Measurements from ENCODE around the gene OR2V1.

OR2V1 gene

DNA sequence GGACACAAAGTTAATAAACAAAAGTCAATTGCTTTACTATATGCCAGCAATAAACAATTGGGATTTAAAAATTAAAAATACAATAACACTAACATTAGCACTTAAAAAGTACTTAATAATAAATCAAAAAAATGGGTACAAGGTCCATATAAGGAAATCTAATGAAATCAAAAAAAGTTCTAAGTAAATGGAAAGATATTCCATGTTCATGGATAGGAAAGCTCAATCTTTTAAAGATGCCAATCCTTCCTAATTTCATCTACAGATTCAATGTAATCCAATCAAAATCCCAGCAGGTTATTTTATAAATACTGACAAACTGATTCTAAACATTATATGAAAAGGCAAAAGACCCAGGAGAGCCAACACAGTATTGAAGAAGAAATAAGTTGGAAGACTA lies 49.0 kb downstream of the OR2V1 start:
- no peak for DNase-seq (ENCODE audit: low read depth, low spot score)
- Histone ChIP-seq H3K36me3 (ENCODE audit: insufficient read depth, low read length) (no peaks in the 10 kb centered on the region), H3K9me3 (ENCODE audit: low read depth, low read length) (no peaks in the 10 kb centered on the region), H3K27ac (no peak overlapping the region), H3K9ac (ENCODE audit: insufficient read length) (no peak overlapping the region), H3K4me3 (no peak overlapping the region)
- no peak for TF ChIP-seq POLR2AphosphoS5 (IDR thresholded peaks at IDR 0.05; ENCODE audit: borderline replicate concordance, low read depth, low read length)
- TF ChIP-seq FOXP2 (optimal IDR thresholded peaks at IDR 0.05; ENCODE audit: control extremely low read depth, extremely low read length, insufficient read depth), result no peak
- TF ChIP-seq EZH2 (IDR thresholded peaks at IDR 0.05), result no peak

DNA sequence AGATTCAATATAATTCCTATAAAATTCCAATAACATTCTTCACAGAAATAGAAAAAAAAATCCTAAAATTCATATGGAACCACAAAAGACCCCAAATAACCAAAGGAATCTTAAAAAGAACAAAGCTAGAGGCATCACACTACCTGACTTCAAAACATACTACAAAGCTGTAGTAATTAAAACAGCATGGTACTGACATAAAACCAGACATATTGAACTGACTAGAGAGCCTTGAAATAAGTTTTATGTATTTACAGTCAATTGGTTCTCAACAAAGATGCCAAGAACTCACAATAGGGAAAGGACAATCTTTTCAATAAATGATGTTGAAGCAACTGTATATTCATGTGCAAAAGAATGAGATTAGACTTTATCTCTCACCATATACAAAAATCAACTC lies 54.0 kb downstream of the OR2V1 start:
- no peak for DNase-seq (ENCODE audit: low read depth, low spot score)
- no peak for TF ChIP-seq EZH2 (IDR thresholded peaks at IDR 0.05)
- TF ChIP-seq POLR2AphosphoS5 (IDR thresholded peaks at IDR 0.05; ENCODE audit: borderline replicate concordance, low read depth, low read length), result no peak
- no peak for TF ChIP-seq FOXP2 (optimal IDR thresholded peaks at IDR 0.05; ENCODE audit: control extremely low read depth, extremely low read length, insufficient read depth)
- Histone ChIP-seq H3K36me3 (ENCODE audit: insufficient read depth, low read length) (no peaks in the 10 kb centered on the region), H3K4me3 (no peak overlapping the region), H3K27ac (no peak overlapping the region), H3K9me3 (ENCODE audit: low read depth, low read length) (0 out of 2 replicates have a peak, but pooled peaks cover 2% of the 10 kb centered on the region), H3K9ac (ENCODE audit: insufficient read length) (no peak overlapping the region)

Data from SK-N-MC (cell line).